Suppressor macrophage treated with lipopolysaccharide for 4 hours (primary cell): ENCODE results near the gene CERS6.
A peak's percentile ranks its signal among the peaks of the same experiment; 100 is the strongest.

Source experiments
- DNase-seq: peaks from one replicate; pipeline ENCODE4 v3.0.0-alpha.2; 2020

CERS6 gene

GRCh38 chr2:168574856-168575630, 119.0 kb downstream of the CERS6 start:
- no peak for DNase-seq

- no peak for DNase-seq
Observed at GRCh38 chr2:168577885-168578284, 121.8 kb downstream of the CERS6 start.

GRCh38 chr2:168583064-168583709, 127.1 kb downstream of the CERS6 start:
- DNase-seq: peak; percentile 52

GRCh38 chr2:168583710-168584521, 127.8 kb downstream of the CERS6 start:
- peak; percentile 29 for DNase-seq

GRCh38 chr2:168584911-168585310, 128.8 kb downstream of the CERS6 start:
- no peak for DNase-seq

GRCh38 chr2:168585700-168586099, 129.6 kb downstream of the CERS6 start:
- DNase-seq: peak; percentile 41

- DNase-seq: no peak
Observed at GRCh38 chr2:168587307-168587706, 131.2 kb downstream of the CERS6 start.

GRCh38 chr2:168589236-168590211, 133.5 kb downstream of the CERS6 start:
- no peak for DNase-seq

GRCh38 chr2:168592181-168592831, 136.2 kb downstream of the CERS6 start:
- no peak for DNase-seq

- no peak for DNase-seq
Observed at GRCh38 chr2:168593713-168594112, 137.6 kb downstream of the CERS6 start.

- DNase-seq: no peak
Observed at GRCh38 chr2:168594778-168595177, 138.7 kb downstream of the CERS6 start.

GRCh38 chr2:168596881-168597655, 141.0 kb downstream of the CERS6 start:
- no peak for DNase-seq

- peak; percentile 30 for DNase-seq
Observed at GRCh38 chr2:168599738-168600137, 143.7 kb downstream of the CERS6 start.

GRCh38 chr2:168600949-168601348, 144.9 kb downstream of the CERS6 start:
- no peak for DNase-seq

GRCh38 chr2:168601741-168602140, 145.7 kb downstream of the CERS6 start:
- DNase-seq: no peak

- DNase-seq: no peak
Observed at GRCh38 chr2:168602379-168602778, 146.3 kb downstream of the CERS6 start.

- DNase-seq: peak; percentile 87
Observed at GRCh38 chr2:168602846-168603401, 146.9 kb downstream of the CERS6 start.

- no peak for DNase-seq
Observed at GRCh38 chr2:168603439-168603961, 147.4 kb downstream of the CERS6 start.

GRCh38 chr2:168604252-168604651, 148.2 kb downstream of the CERS6 start:
- peak; percentile 44 for DNase-seq

GRCh38 chr2:168607992-168608391, 151.9 kb downstream of the CERS6 start:
- peak; percentile 29 for DNase-seq
